WERI-Rb-1 (cell line): ENCODE data around the gene ARID5A.
A peak's percentile ranks its signal among the peaks of the same experiment; 100 is the strongest.

ENCODE experiments used
- DNase-seq: peaks from one replicate; pipeline ENCODE4 v3.0.0-alpha.2; 2020
- H3K27ac ChIP-seq: fragments of 250-450 bp; sonication (Bioruptor Pico); 2 replicates; pipeline ENCODE4 v1.5.1; 2020; ENCODE audit warnings: mild to moderate bottlenecking, moderate library complexity
- H3K27me3 ChIP-seq: fragments of 250-450 bp; sonication (Bioruptor Pico); 2 replicates; pipeline ENCODE4 v1.5.1; 2021; ENCODE audit warnings: mild to moderate bottlenecking, low read depth, moderate library complexity; ENCODE audit not compliant: insufficient read depth, severe bottlenecking
- H3K36me3 ChIP-seq: fragments of 250-450 bp; sonication (Bioruptor Pico); 2 replicates; pipeline ENCODE4 v1.5.1; 2020; ENCODE audit warnings: mild to moderate bottlenecking, moderate library complexity
- H3K4me3 ChIP-seq: 2 replicates; pipeline ENCODE4 v1.5.1; 2011; ENCODE audit warnings: low read depth, mild to moderate bottlenecking, control low read depth, low read length
- H3K9me3 ChIP-seq: fragments of 250-450 bp; sonication (Bioruptor Pico); 2 replicates; pipeline ENCODE4 v1.5.1; 2021; ENCODE audit warnings: mild to moderate bottlenecking, moderate library complexity; ENCODE audit not compliant: severe bottlenecking
- CTCF ChIP-seq: IDR thresholded peaks from 2 replicates; pipeline ENCODE4 v1.5.1; 2011; ENCODE audit warnings: low read depth, mild to moderate bottlenecking, control low read depth, inconsistent platforms, low read length

ARID5A gene

GRCh38 chr2:96538487-96539214, 2.1 kb downstream of the ARID5A start:
- TF ChIP-seq CTCF, result no peak
- Histone ChIP-seq H3K4me3 (peak overlapping the region; percentile 58), H3K9me3 (no peaks in the 10 kb centered on the region), H3K27me3 (peaks cover 13% of the 10 kb centered on the region), H3K27ac (no peak overlapping the region), H3K36me3 (no peaks in the 10 kb centered on the region)
- peak; percentile 74 for DNase-seq

- H3K36me3 ChIP-seq, result no peaks in the 10 kb centered on the region
- DNase-seq, result no peak
- H3K27me3 ChIP-seq, result peaks cover 13% of the 10 kb centered on the region
- H3K9me3 ChIP-seq, result no peaks in the 10 kb centered on the region
- no peak overlapping the region for H3K27ac ChIP-seq
- no peak overlapping the region for H3K4me3 ChIP-seq
- no peak for TF ChIP-seq CTCF
These were observed 2.8 kb downstream of the ARID5A start for GRCh38 chr2:96539215-96539920.

- peaks cover 13% of the 10 kb centered on the region for H3K27me3 ChIP-seq
- H3K27ac ChIP-seq, result no peak overlapping the region
- H3K36me3 ChIP-seq, result no peaks in the 10 kb centered on the region
- H3K4me3 ChIP-seq, result no peak overlapping the region
- no peaks in the 10 kb centered on the region for H3K9me3 ChIP-seq
- no peak for TF ChIP-seq CTCF
- DNase-seq, result no peak
These were observed 3.6 kb downstream of the ARID5A start for GRCh38 chr2:96540136-96540535.

- no peaks in the 10 kb centered on the region for H3K36me3 ChIP-seq
- DNase-seq, result no peak
- H3K27me3 ChIP-seq, result peaks cover 13% of the 10 kb centered on the region
- H3K27ac ChIP-seq, result no peak overlapping the region
- TF ChIP-seq CTCF, result no peak
- no peak overlapping the region for H3K4me3 ChIP-seq
- H3K9me3 ChIP-seq, result peaks cover 6% of the 10 kb centered on the region
These were observed 5.0 kb downstream of the ARID5A start for GRCh38 chr2:96541398-96542152.

- Histone ChIP-seq H3K4me3 (no peak overlapping the region), H3K27me3 (peaks cover 9% of the 10 kb centered on the region), H3K27ac (no peak overlapping the region), H3K36me3 (no peaks in the 10 kb centered on the region), H3K9me3 (peaks cover 7% of the 10 kb centered on the region)
- DNase-seq, result peak; percentile 73
- TF ChIP-seq CTCF, result no peak
These were observed 5.9 kb downstream of the ARID5A start for GRCh38 chr2:96542357-96542977.
